SK-N-SH treated with all-trans-retinoic acid at 6 μM for 48 hours (cell line): Measurements from ENCODE around the gene RADIL.

ENCODE experiments used
- OSR1 ChIP-seq: fragments of 250-450 bp; sonication (Bioruptor Pico); IDR thresholded peaks from 2 replicates; pipeline ENCODE4 v1.8.0; 2022; ENCODE audit warnings: moderate library complexity, mild to moderate bottlenecking, inconsistent platforms
- RARB ChIP-seq: fragments of 250-450 bp; sonication (Bioruptor Pico); IDR thresholded peaks from 2 replicates; pipeline ENCODE4 v1.8.0; 2021; ENCODE audit warnings: mild to moderate bottlenecking, moderate library complexity
- TCF4 ChIP-seq: fragments of 250-450 bp; sonication (Bioruptor Pico); IDR thresholded peaks from 2 replicates; pipeline ENCODE4 v1.8.0; 2021; ENCODE audit warnings: mild to moderate bottlenecking, moderate library complexity, borderline replicate concordance
- ZFP30 ChIP-seq: fragments of 450-650 bp; formaldehyde crosslinking; IDR thresholded peaks from 2 replicates; pipeline ENCODE4 v1.5.0; 2022; ENCODE audit warnings: mild to moderate bottlenecking, moderate library complexity
- TF ChIP-seq, protein P1 (sequence below): fragments of 250-450 bp; sonication (Bioruptor Pico); IDR thresholded peaks from 2 replicates; pipeline ENCODE4 v1.8.0; 2020; ENCODE audit warnings: mild to moderate bottlenecking, moderate library complexity, borderline replicate concordance

DNA sequence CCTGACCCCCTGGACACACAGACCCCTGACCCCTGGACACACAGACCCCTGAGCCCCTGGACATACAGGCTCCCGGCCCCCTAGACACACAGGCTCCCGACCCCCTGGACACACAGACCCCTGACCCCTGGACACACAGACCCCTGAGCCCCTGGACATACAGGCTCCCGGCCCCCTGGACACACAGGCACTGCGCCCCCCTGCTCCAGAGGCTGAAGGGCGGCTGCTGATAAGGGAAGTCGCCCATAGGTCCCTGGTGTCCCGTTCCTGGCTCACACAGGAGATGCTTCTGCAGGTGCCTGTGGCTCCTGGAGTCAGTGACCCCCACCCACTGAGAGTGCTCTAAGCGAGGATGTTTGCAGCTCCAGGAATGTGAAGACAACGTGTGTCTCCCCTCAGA is 111.8 kb downstream of the RADIL start:
- TF ChIP-seq, protein P1, sequence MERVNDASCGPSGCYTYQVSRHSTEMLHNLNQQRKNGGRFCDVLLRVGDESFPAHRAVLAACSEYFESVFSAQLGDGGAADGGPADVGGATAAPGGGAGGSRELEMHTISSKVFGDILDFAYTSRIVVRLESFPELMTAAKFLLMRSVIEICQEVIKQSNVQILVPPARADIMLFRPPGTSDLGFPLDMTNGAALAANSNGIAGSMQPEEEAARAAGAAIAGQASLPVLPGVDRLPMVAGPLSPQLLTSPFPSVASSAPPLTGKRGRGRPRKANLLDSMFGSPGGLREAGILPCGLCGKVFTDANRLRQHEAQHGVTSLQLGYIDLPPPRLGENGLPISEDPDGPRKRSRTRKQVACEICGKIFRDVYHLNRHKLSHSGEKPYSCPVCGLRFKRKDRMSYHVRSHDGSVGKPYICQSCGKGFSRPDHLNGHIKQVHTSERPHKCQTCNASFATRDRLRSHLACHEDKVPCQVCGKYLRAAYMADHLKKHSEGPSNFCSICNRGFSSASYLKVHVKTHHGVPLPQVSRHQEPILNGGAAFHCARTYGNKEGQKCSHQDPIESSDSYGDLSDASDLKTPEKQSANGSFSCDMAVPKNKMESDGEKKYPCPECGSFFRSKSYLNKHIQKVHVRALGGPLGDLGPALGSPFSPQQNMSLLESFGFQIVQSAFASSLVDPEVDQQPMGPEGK (CRISPR knock-in tag), result no peak
- TF ChIP-seq ZFP30 (CRISPR knock-in tag) (no peak), OSR1 (no peak), TCF4 (CRISPR knock-in tag) (no peak), RARB (CRISPR knock-in tag) (no peak)
